GM21528 (cell line): Measurements from ENCODE around the gene SYP.
"Not testable (repeated sequence)": the region's sequence is repeated elsewhere in the genome, so short reads cannot be mapped to it uniquely, and the experiment has no call there.

ENCODE experiments used
- ATAC-seq: cut with Tn5 transposase; IDR thresholded peaks from one replicate; pipeline ENCODE4 v1.9.1; 2021; ENCODE audit warnings: mild to moderate bottlenecking, moderate library complexity; ENCODE audit not compliant: unreplicated experiment, low FRiP score

Gene SYP

DNA sequence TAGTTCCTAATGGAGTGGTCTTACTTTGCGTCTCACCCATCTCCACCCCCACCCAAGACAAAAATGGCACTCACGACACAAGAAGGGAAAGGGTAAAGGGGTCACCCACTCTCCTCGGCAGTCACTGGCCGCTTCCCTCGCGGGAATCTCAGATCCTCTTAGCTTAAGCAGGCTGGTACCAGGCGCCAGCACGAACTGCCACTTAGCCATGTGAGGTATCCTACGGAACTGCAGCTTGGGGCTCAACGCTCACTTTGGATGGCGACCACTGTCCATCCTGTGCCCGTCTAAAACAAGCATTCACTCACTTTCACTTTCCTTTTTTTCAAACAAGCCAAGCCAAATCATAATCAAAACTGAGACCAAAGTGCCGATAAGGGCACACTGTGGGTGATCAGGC lies 52.1 kb downstream of the SYP start:
- no peak for ATAC-seq

DNA sequence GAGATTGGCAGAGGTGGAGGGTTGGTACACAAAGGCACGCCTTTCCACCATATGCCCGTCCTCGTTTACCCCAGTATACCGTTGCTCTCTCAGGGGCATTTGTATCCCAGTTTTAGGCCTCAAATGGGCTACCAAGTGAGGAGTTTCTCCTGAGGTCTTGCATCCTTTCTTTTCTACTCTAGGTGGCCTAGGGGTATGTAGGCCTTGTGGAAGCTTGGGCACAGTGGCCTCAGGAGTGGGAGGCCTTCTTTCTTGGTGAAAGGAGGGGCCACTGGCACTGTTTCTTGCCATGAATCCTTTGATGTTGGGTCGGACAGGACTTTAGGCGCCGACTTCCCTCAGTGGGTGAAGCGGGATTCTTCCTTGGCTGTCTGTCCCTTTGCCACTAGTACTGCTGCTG lies 52.7 kb downstream of the SYP start:
- ATAC-seq: no peak

DNA sequence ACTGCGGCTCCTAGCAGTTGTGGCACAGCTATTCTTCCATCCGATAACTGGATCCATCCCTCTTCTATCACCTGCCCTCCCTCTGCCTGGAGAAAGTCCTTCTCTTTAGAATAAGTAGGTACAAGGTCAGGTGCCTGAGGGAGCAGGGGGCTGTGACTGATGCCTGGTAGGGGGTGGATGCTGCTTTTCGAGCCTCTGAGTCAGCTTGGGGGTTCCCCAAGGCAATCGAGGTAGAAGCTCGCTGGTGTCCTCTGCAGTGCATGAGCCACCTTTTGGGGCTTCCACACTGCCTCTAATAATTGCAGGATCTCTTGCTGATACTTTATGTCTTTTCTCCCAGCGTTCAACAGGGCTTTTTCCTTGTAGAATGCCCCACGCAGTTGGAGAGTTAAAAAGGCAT lies 56.8 kb downstream of the SYP start:
- not testable (repeated sequence) for ATAC-seq

DNA sequence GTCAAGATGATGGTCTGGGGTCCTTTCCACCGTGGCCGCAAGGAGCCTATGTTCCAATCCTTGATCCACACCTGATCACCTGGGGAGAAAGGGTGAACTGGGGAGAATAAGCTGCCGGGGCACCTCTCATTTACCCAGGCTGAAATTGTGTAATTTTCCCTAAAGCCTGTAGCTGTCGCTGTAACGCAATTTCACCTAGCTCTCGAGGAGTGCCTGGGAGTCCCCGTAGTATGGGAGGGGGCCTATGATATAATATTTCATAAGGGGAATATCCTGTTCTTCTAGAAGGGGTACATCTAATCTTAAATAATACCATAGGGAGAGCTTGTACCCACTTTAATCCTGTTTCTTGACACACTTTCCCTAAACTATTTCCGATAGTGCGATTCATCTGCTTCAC lies 57.7 kb downstream of the SYP start:
- not testable (repeated sequence) for ATAC-seq

DNA sequence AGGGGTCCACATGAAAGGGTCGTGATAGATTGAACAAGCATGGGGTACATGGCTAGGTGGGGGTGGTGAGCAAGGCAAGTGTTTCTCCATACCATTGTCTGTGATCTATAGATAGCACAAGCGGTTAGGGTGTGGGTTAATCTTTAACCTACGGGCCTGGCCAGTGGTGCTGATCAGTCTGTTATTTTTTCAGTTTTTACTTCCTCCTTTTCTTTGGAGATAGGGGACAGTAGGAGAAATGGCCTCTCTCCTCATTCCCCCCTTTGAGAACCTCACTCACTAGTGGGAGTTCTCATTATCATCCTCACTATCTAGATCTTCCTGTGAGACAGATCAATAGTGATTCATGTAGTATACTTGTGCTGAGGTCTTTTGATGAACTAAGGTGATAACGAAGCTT lies 60.3 kb downstream of the SYP start:
- ATAC-seq: no peak
